ENCODE measurements around the gene TNFRSF8.

The TNFRSF8 gene

GRCh38 chr1:12143631-12144155 lies 80.6 kb downstream of the TNFRSF8 start:
- peak; percentile 66 for DNase-seq

GRCh38 chr1:12144236-12144635 lies 81.1 kb downstream of the TNFRSF8 start:
- no peak for DNase-seq

- DNase-seq, result no peak
These were observed 81.9 kb downstream of the TNFRSF8 start for GRCh38 chr1:12144969-12145368.

GRCh38 chr1:12145616-12146342 lies 82.7 kb downstream of the TNFRSF8 start:
- no peak for DNase-seq

GRCh38 chr1:12146343-12147112 lies 83.4 kb downstream of the TNFRSF8 start:
- no peak for DNase-seq

GRCh38 chr1:12147201-12147701 lies 84.1 kb downstream of the TNFRSF8 start:
- peak; percentile 28 for DNase-seq

- peak; percentile 70 for DNase-seq
These were observed 85.3 kb downstream of the TNFRSF8 start for GRCh38 chr1:12148160-12148957.

GRCh38 chr1:12148958-12149790 lies 86.1 kb downstream of the TNFRSF8 start:
- no peak for DNase-seq

GRCh38 chr1:12149791-12150175 lies 86.7 kb downstream of the TNFRSF8 start:
- DNase-seq, result no peak

- DNase-seq, result peak; percentile 66
These were observed 87.5 kb downstream of the TNFRSF8 start for GRCh38 chr1:12150456-12151200.

GRCh38 chr1:12151465-12151864 lies 88.4 kb downstream of the TNFRSF8 start:
- DNase-seq, result no peak

GRCh38 chr1:12152113-12152891 lies 89.2 kb downstream of the TNFRSF8 start:
- DNase-seq, result no peak

GRCh38 chr1:12153181-12153785 lies 90.2 kb downstream of the TNFRSF8 start:
- DNase-seq, result peak; percentile 72

GRCh38 chr1:12155328-12155727 lies 92.2 kb downstream of the TNFRSF8 start:
- DNase-seq, result no peak

GRCh38 chr1:12157366-12158231 lies 94.5 kb downstream of the TNFRSF8 start:
- DNase-seq, result peak; percentile 77

GRCh38 chr1:12158357-12159092 lies 95.4 kb downstream of the TNFRSF8 start:
- DNase-seq, result no peak

- no peak for DNase-seq
These were observed 96.7 kb downstream of the TNFRSF8 start for GRCh38 chr1:12159816-12160215.

GRCh38 chr1:12161324-12161661 lies 98.2 kb downstream of the TNFRSF8 start:
- DNase-seq, result no peak

Data from hematopoietic multipotent progenitor cell treated with erythropoietin and hydrocortisone succinate and interleukin-3 and kit ligand, for 4 days (in vitro differentiated cells).